ENCODE results near the gene SRMS. TPM values are rescaled to one million over a fixed set of nuclear protein-coding genes. Genes with fewer than 3 reads are reported as not detected.
"Not testable (repeated sequence)": the region's sequence is repeated elsewhere in the genome, so short reads cannot be mapped to it uniquely, and the experiment has no call there.

Gene SRMS
- total RNA-seq, 4 donors from 2014 or later = not detected

DNA sequence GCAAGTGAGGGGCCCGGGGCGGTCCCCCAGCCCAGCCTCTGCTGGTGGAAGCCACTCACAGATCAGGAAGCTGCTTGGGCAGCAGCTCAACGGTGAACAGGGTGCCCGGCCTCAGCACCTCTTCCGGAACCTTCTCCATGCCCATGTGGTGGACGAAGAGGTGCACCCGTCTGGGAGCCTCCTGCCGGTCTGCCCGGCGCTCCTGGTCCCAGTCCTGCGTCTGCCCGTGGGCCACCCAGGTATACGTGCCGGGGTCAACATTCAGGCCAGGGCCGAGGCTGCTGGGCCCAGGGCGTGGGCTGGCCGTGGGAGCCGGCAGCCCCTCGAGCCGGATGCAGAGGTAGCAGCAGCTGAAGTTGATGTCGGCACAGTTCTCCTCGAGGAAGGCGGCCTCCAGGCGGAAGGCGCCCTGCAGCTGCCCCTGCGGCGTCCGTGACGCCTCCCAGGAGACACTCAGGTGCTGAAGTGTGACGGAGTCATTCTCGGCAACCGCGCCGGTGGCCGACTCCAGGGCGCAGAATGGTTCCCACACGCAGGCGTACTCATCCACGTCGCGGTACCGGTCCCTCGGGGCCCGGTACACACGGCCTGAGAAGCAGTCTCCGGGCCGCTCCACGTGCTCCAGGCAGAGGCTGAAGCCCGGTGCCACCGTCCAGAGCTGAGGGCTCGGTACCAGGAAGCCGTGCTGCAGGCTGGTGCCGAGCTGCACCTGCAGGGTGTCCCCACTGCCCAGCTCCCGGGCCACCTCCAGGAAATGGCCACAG is 15.1 kb upstream of the SRMS start:
- TF ChIP-seq, protein P1, sequence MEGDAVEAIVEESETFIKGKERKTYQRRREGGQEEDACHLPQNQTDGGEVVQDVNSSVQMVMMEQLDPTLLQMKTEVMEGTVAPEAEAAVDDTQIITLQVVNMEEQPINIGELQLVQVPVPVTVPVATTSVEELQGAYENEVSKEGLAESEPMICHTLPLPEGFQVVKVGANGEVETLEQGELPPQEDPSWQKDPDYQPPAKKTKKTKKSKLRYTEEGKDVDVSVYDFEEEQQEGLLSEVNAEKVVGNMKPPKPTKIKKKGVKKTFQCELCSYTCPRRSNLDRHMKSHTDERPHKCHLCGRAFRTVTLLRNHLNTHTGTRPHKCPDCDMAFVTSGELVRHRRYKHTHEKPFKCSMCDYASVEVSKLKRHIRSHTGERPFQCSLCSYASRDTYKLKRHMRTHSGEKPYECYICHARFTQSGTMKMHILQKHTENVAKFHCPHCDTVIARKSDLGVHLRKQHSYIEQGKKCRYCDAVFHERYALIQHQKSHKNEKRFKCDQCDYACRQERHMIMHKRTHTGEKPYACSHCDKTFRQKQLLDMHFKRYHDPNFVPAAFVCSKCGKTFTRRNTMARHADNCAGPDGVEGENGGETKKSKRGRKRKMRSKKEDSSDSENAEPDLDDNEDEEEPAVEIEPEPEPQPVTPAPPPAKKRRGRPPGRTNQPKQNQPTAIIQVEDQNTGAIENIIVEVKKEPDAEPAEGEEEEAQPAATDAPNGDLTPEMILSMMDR (IDR thresholded peaks at IDR 0.05) = no peak
- no peak for DNase-seq (ENCODE audit: low spot score)
- no peak for ATAC-seq (ENCODE audit: low FRiP score)

DNA sequence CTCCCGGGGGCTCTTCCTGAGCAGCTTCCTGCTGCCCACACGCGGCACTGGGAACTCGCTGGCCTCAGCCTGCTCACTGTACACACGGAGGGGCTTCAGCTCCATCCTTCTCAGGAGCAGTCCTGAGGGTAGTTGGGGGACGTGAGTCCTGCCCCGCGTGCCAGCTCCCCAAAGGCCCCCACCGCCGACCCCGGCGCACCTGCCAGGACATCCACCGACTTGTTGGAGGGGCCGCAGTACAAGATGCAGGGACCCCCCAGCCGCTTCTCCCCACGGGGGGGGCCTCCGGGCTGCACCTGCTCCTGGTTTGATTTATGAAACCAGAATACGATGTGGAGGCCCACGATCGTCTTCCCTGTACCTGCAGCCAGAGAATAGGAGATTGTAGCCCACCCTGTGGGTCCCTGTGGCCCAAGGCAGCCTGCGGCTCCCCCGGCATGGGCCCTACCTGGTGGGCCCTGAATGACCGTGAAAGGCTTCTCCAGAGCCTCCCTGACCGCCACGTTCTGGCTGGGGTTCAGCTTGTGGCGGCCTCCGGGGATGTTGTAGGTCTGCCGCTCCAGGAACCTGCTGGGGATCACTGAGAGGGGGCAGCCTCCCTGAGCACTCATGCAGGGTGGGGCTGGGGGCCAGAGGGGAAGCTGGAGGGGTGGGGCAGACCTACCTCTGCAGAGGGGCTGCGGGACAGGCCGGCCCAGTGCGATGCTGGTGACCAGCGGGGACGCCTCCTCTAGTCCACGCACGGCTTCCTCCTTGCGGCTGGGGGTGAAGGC is 14.3 kb upstream of the SRMS start:
- ATAC-seq (ENCODE audit: low FRiP score) = no peak
- TF ChIP-seq, protein P1 (IDR thresholded peaks at IDR 0.05) = no peak
- DNase-seq (ENCODE audit: low spot score) = no peak

DNA sequence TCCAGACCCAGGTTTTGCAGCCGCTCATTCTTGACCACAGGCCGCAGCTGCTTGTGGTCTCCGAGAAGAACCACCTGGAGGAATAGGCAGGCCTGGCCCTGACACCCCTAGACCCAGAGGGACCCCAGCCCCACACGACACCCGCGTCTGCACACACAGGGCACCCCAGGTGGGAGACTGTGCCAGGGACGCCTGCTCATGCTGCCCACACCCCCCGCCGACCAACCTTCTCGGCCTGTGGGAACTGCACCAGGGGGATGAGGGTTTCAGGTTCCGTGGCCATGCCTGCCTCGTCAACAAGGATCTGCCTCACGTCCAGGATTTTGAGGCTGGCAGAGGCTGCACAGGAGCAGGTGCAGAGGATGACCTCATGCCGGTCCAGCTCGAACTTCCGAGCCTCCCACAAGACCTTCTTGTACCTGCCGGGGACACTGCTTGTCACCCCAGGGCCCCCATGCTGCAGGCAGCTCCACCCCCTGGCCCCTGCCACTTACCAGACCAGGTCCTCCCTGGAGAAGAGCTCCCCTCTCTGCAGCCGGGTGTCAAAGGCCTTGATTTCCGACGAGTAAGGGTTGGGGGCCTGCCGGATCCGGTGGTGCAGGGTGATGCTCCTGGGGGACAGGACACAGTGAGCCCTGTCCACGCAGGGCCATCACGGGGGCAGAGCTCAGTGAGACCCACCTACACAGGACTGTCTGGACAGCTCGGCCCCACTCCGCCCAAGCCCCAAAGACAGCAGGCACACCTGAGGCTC is 13.5 kb upstream of the SRMS start:
- DNase-seq (ENCODE audit: low spot score) = no peak
- ATAC-seq (ENCODE audit: low FRiP score) = no peak
- TF ChIP-seq, protein P1 (IDR thresholded peaks at IDR 0.05) = no peak

DNA sequence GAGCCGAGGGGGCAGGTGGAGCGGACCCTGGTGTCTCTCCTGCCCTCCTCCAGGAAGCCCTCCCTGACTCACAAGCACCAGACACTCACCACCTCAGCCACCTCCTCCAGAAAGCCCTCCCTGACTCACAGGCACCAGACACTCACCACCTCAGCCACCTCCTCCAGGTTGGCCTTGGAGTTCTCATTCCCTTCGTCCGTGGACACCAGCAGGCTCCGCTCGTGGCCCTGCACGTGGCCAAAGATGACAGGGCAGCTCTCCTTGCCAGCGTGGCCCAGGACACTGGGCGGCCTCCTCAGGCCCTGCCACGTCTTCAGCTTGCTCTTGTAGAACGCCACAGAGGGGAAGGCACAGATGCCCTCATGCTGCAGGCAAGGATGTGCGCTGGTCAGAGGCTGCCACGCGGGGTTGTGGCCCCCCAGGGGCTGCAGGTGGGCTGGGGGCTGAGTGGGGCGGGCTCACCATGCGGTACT is 12.8 kb upstream of the SRMS start:
- ATAC-seq (ENCODE audit: low FRiP score) = no peak
- TF ChIP-seq, protein P1 (IDR thresholded peaks at IDR 0.05) = no peak
- no peak for DNase-seq (ENCODE audit: low spot score)

DNA sequence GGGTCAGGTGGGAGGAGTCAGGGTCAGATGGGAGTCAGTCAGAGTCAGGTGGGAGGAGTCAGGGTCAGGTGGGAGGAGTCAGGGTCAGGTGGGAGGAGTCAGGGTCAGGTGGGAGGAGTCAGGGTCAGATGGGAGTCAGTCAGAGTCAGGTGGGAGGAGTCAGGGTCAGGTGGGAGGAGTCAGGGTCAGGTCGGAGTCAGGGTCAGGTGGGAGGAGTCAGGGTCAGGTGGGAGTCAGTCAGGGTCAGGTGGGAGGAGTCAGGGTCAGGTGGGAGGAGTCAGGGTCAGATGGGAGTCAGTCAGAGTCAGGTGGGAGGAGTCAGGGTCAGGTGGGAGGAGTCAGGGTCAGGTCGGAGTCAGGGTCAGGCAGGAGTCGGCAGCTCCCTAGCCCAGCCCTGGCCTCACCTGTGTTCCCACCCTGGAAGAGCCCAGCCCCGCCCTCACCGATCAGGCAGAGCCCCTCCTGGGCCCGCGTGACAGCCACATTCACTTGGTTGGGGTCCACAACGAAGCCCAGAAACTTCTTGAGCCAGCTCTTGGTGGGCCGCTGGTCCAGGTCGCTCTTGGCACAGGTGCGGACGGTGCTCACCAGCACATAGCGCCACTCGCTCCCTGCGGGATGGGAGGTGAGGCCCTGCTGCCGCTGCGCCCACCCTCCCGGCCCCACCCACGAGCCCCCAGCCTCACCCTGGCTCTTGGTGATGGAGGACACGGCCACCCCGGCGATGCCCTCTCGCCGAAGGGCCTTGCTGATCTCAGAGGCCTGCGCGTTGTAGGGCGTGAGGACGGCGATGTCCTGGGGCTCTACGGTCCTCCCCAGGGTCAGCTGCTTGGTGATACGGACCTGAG is 12.2 kb upstream of the SRMS start:
- not testable (repeated sequence) for DNase-seq (ENCODE audit: low spot score)

DNA sequence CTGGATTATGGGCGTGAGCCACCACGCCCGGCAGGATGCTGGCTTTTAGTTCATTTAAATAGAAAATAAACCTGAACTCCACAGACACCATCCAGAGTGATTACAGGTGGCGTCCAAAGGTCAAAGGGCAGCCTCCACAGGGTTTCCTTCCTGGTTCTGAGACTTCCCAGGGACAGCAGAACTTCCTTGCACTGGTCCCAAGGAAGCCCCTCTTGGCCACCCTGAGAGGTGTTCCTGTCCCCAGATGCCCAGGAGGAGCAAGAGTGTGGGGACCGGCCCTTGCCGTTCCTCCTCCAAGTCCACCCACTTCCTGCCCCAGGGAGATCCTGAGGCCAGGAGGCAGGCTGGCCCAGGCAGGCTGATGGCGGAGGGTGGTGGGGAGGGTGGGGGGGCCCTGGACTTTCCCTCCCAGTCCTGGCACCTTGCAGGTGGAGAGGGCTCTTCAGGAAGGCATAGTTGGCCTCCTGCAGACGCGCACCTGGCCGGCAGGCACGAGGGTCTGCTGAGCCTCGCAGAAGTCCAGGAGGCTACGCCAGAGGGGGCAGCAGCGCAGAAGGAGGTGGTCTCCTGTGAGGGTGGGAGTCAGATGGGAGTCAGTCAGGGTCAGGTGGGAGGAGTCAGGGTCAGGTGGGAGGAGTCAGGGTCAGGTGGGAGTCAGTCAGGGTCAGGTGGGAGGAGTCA is 11.4 kb upstream of the SRMS start:
- TF ChIP-seq, protein P1 (IDR thresholded peaks at IDR 0.05) = no peak
- no peak for ATAC-seq (ENCODE audit: low FRiP score)
- DNase-seq (ENCODE audit: low spot score) = no peak

More for the DNA sequence above, 12.2 kb upstream of the SRMS start:
- ATAC-seq (ENCODE audit: low FRiP score) = not testable (repeated sequence)

Measured in omental fat pad (tissue), 4 donors.